GM19351 (cell line): Measurements from ENCODE around the gene APOL1.
"Not testable (repeated sequence)": the region's sequence is repeated elsewhere in the genome, so short reads cannot be mapped to it uniquely, and the experiment has no call there.

Source experiments
- ATAC-seq: cut with Tn5 transposase; IDR thresholded peaks from one replicate; pipeline ENCODE4 v1.9.1; 2021; ENCODE audit warnings: mild to moderate bottlenecking, moderate library complexity; ENCODE audit not compliant: unreplicated experiment

Gene APOL1

GRCh38 chr22:36290391-36291075 lies 37.6 kb downstream of the APOL1 start:
- not testable (repeated sequence) for ATAC-seq

GRCh38 chr22:36291831-36292740 lies 39.2 kb downstream of the APOL1 start:
- no peak for ATAC-seq

GRCh38 chr22:36292823-36293530 lies 40.0 kb downstream of the APOL1 start:
- ATAC-seq, result no peak

- ATAC-seq, result no peak
These were observed 40.8 kb downstream of the APOL1 start for GRCh38 chr22:36293606-36294292.

GRCh38 chr22:36294293-36294620 lies 41.3 kb downstream of the APOL1 start:
- ATAC-seq, result no peak

- ATAC-seq, result no peak
These were observed 41.9 kb downstream of the APOL1 start for GRCh38 chr22:36294801-36295200.

GRCh38 chr22:36295247-36295646 lies 42.3 kb downstream of the APOL1 start:
- ATAC-seq, result no peak

GRCh38 chr22:36296690-36297089 lies 43.8 kb downstream of the APOL1 start:
- ATAC-seq, result no peak

GRCh38 chr22:36297568-36297967 lies 44.6 kb downstream of the APOL1 start:
- ATAC-seq, result no peak

GRCh38 chr22:36298118-36298517 lies 45.2 kb downstream of the APOL1 start:
- ATAC-seq, result no peak

GRCh38 chr22:36298601-36299000 lies 45.7 kb downstream of the APOL1 start:
- no peak for ATAC-seq

- ATAC-seq, result no peak
These were observed 46.4 kb downstream of the APOL1 start for GRCh38 chr22:36299295-36299694.

- ATAC-seq, result no peak
These were observed 47.0 kb downstream of the APOL1 start for GRCh38 chr22:36299911-36300310.

- ATAC-seq, result no peak
These were observed 47.7 kb downstream of the APOL1 start for GRCh38 chr22:36300396-36301212.

- ATAC-seq, result no peak
These were observed 48.5 kb downstream of the APOL1 start for GRCh38 chr22:36301384-36301828.

GRCh38 chr22:36301851-36302250 lies 48.9 kb downstream of the APOL1 start:
- ATAC-seq, result no peak

GRCh38 chr22:36302439-36303114 lies 49.6 kb downstream of the APOL1 start:
- ATAC-seq, result no peak

- no peak for ATAC-seq
These were observed 50.2 kb downstream of the APOL1 start for GRCh38 chr22:36303115-36303467.

GRCh38 chr22:36303874-36304273 lies 50.9 kb downstream of the APOL1 start:
- ATAC-seq, result no peak

GRCh38 chr22:36304429-36304828 lies 51.5 kb downstream of the APOL1 start:
- ATAC-seq, result no peak
